Mesothelial cell of epicardium (in vitro differentiated cells): ENCODE data around the gene NOP9. TPM values are rescaled to one million over a fixed set of nuclear protein-coding genes. Genes with fewer than 3 reads are reported as not detected.

Experiments used
- DNase-seq, 2 experiments: peaks; one replicate each; pipeline ENCODE4 v3.0.0; 2021; ENCODE audit warnings: low spot score in 2 of 2; ENCODE audit not compliant: unreplicated experiment in 2 of 2
- H3K27ac Mint-ChIP-seq: 2 replicates; pipeline ENCODE4 v1.8.0; 2021; ENCODE audit warnings: mixed read lengths
- H3K27me3 Mint-ChIP-seq: 2 replicates; pipeline ENCODE4 v1.8.0; 2021; ENCODE audit warnings: low read depth, mixed read lengths
- H3K36me3 Mint-ChIP-seq: 2 replicates; pipeline ENCODE4 v1.8.0; 2021; ENCODE audit warnings: mixed read lengths
- H3K4me1 Mint-ChIP-seq: 2 replicates; pipeline ENCODE4 v1.8.0; 2021; ENCODE audit warnings: mixed read lengths
- H3K4me3 Mint-ChIP-seq: 2 replicates; pipeline ENCODE4 v1.8.0; 2021; ENCODE audit warnings: mild to moderate bottlenecking, moderate library complexity, mixed read lengths
- H3K9me3 Mint-ChIP-seq: 2 replicates; pipeline ENCODE4 v1.8.0; 2021; ENCODE audit warnings: mixed read lengths
- CTCF ChIP-seq: fragments of 200-600 bp; sonication (generic); IDR thresholded peaks from one replicate; pipeline ENCODE4 v1.5.0; 2021; ENCODE audit warnings: antibody characterized with exemption; ENCODE audit not compliant: unreplicated experiment
- total RNA-seq: library from RNA; stranded (reverse); gene quantifications from 3 replicates; pipeline ENCODE4 v1.2.1, GENCODE V29; 2021

NOP9 gene
- total RNA-seq, 1 donor from 2014 or later, result 30.8 TPM

GRCh38 chr14:24334431-24335291 is 35.0 kb downstream of the NOP9 start, which contains the start of gene ADCY4:
Gene ADCY4, minus strand, starts transcription at chr14:24335071. Its CDS starts 419 bp downstream, at chr14:24334652.
- no peaks in the 10 kb centered on the region for H3K36me3 Mint-ChIP-seq
- TF ChIP-seq CTCF, result no peak
- H3K9me3 Mint-ChIP-seq, result no peaks in the 10 kb centered on the region
- peak within 1 kb of the TSS; percentile 57 for H3K4me3 Mint-ChIP-seq
- H3K27me3 Mint-ChIP-seq, result peaks cover 87% of the 10 kb centered on the region
- DNase-seq, result no peak
- H3K27ac Mint-ChIP-seq, result no peak within 1 kb of the TSS
- peaks cover 21% of the 10 kb centered on the region for H3K4me1 Mint-ChIP-seq

- no peaks in the 10 kb centered on the region for H3K9me3 Mint-ChIP-seq
- TF ChIP-seq CTCF, result no peak
- no peaks in the 10 kb centered on the region for H3K36me3 Mint-ChIP-seq
- no peak overlapping the region for H3K27ac Mint-ChIP-seq
- no peak for DNase-seq
- H3K27me3 Mint-ChIP-seq, result peaks cover 93% of the 10 kb centered on the region
- peak overlapping the region; percentile 48 for H3K4me3 Mint-ChIP-seq
- H3K4me1 Mint-ChIP-seq, result peaks cover 24% of the 10 kb centered on the region
These were observed 36.0 kb downstream of the NOP9 start for GRCh38 chr14:24335461-24336171.

GRCh38 chr14:24337144-24337823 is 37.6 kb downstream of the NOP9 start:
- DNase-seq, result no peak
- Mint-ChIP-seq H3K9me3 (no peaks in the 10 kb centered on the region), H3K36me3 (no peaks in the 10 kb centered on the region), H3K27ac (no peak overlapping the region), H3K27me3 (peaks cover 96% of the 10 kb centered on the region), H3K4me3 (no peak overlapping the region), H3K4me1 (peaks cover 20% of the 10 kb centered on the region)
- no peak for TF ChIP-seq CTCF

GRCh38 chr14:24337824-24338175 is 38.1 kb downstream of the NOP9 start:
- peaks cover 94% of the 10 kb centered on the region for H3K27me3 Mint-ChIP-seq

More at GRCh38 chr14:24337824-24338175, 38.1 kb downstream of the NOP9 start:
- peaks cover 16% of the 10 kb centered on the region for H3K4me1 Mint-ChIP-seq
- H3K36me3 Mint-ChIP-seq, result no peaks in the 10 kb centered on the region
- DNase-seq, result no peak
- no peak for TF ChIP-seq CTCF
- H3K9me3 Mint-ChIP-seq, result no peaks in the 10 kb centered on the region
- no peak overlapping the region for H3K27ac Mint-ChIP-seq
- no peak overlapping the region for H3K4me3 Mint-ChIP-seq
